Stimulated activated naive CD8-positive, alpha-beta T cell treated with anti-CD3 and anti-CD28 coated beads, Interleukin-15, Interleukin-2, amounts not matched to agents 100 ng/mL and 50 ng/mL, for 24 hours (primary cell): ENCODE measurements around the gene BCR.
"Not testable (repeated sequence)": the region's sequence is repeated elsewhere in the genome, so short reads cannot be mapped to it uniquely, and the experiment has no call there.

Experiments used
- H3K27ac Mint-ChIP-seq: one replicate; pipeline ENCODE4 v1.8.0; 2021; ENCODE audit warnings: mild to moderate bottlenecking, mixed read lengths
- H3K27me3 Mint-ChIP-seq: one replicate; pipeline ENCODE4 v1.8.0; 2021; ENCODE audit warnings: mixed read lengths
- H3K36me3 Mint-ChIP-seq: one replicate; pipeline ENCODE4 v1.8.0; 2021; ENCODE audit warnings: low read depth, mixed read lengths
- H3K4me1 Mint-ChIP-seq: one replicate; pipeline ENCODE4 v1.8.0; 2021; ENCODE audit warnings: low read depth, mixed read lengths
- H3K4me3 Mint-ChIP-seq: one replicate; pipeline ENCODE4 v1.8.0; 2021; ENCODE audit warnings: mild to moderate bottlenecking, mixed read lengths
- H3K9me3 Mint-ChIP-seq: one replicate; pipeline ENCODE4 v1.8.0; 2021; ENCODE audit warnings: mixed read lengths

The BCR gene

GRCh38 chr22:23363683-23364082 is 183.4 kb downstream of the BCR start:
- Mint-ChIP-seq H3K9me3 (no peaks in the 10 kb centered on the region), H3K4me3 (no peak overlapping the region), H3K27ac (no peak overlapping the region), H3K4me1 (no peaks in the 10 kb centered on the region), H3K36me3 (no peaks in the 10 kb centered on the region), H3K27me3 (peaks cover 8% of the 10 kb centered on the region)

DNA sequence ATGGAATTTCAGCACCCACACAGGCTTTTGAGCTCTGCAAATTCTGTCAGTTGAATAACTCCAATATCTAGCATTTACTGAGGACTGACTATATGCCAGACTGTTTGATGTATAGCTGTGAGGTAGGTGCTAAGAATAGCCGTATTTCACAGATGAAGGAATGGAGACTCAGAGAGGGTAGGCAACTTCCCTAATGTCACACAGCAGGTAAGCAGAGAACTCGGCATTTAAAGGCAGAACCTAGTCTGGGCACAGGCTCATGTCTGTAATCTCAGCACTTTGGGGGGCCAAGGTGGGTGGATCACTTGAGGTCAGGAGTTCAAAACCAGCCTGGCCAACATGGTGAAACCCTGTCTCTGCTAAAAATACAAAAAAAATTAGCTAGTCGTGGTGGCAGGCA is 184.1 kb downstream of the BCR start:
- Mint-ChIP-seq H3K27ac (no peak overlapping the region), H3K4me3 (no peak overlapping the region), H3K36me3 (no peaks in the 10 kb centered on the region), H3K4me1 (no peaks in the 10 kb centered on the region), H3K27me3 (peaks cover 12% of the 10 kb centered on the region), H3K9me3 (no peaks in the 10 kb centered on the region)

DNA sequence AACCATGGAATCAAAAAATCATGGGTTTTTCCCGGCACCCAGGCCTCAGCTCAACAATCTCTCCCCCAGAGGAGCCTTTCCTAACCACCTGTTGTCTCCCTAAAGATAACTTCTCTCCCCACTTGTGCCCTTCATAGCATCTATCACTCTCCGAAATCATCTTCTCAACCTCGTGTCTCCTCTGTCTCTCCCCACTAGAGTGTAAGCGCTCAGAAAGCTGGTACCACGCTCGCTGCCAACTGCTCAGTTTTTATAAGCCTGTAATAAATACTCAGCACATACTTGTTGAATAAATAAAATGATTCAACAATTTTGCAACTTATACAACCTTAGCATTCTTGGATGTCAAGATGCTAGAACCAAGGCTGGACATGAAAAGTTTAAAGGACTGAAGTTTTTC is 185.2 kb downstream of the BCR start:
- H3K4me3 Mint-ChIP-seq, result no peak overlapping the region

DNA sequence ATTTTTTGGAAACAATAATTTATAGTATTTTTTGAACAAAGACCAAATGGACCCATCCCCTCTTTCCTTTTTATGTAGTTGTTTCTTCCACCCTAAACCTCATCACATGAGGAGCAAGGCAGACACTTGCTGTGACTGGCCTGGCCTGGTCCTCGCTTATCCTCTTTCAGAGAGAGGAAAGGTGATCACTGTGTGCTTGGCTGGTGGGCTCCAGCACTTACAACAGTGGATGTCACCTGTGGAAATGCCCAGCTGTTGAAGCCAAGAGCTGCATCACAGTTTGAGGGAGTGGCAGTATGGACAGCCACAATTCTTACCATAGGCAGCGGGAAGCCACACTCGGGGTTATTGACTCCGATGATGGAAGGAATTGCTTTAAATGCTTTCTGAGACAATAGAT is 185.7 kb downstream of the BCR start:
- H3K4me3 Mint-ChIP-seq, result no peak overlapping the region
- H3K27me3 Mint-ChIP-seq, result peaks cover 17% of the 10 kb centered on the region
- no peaks in the 10 kb centered on the region for H3K9me3 Mint-ChIP-seq
- no peaks in the 10 kb centered on the region for H3K36me3 Mint-ChIP-seq
- H3K27ac Mint-ChIP-seq, result no peak overlapping the region
- H3K4me1 Mint-ChIP-seq, result no peaks in the 10 kb centered on the region

More for the DNA sequence above, 185.2 kb downstream of the BCR start:
- no peaks in the 10 kb centered on the region for H3K36me3 Mint-ChIP-seq
- H3K9me3 Mint-ChIP-seq, result no peaks in the 10 kb centered on the region
- peaks cover 15% of the 10 kb centered on the region for H3K27me3 Mint-ChIP-seq
- no peak overlapping the region for H3K27ac Mint-ChIP-seq
- H3K4me1 Mint-ChIP-seq, result no peaks in the 10 kb centered on the region

- H3K4me3 Mint-ChIP-seq, H3K36me3 Mint-ChIP-seq, H3K9me3 Mint-ChIP-seq, H3K4me1 Mint-ChIP-seq, H3K27ac Mint-ChIP-seq: not testable (repeated sequence)
- peaks cover 19% of the 10 kb centered on the region for H3K27me3 Mint-ChIP-seq
These were observed 186.9 kb downstream of the BCR start for GRCh38 chr22:23367196-23367595.
